HUDEP-2 (cell line): ENCODE measurements around the gene ELP4.
"Not testable (repeated sequence)": the region's sequence is repeated elsewhere in the genome, so short reads cannot be mapped to it uniquely, and the experiment has no call there.

Source experiments
- DNase-seq, 76 experiments: peaks; one replicate each; lab custom pipeline; 2025; ENCODE audit not compliant: unreplicated experiment in 76 of 76; lab: John Stamatoyannopoulos, UW

The ELP4 gene

GRCh38 chr11:31542862-31543261 lies 33.3 kb downstream of the ELP4 start:
- DNase-seq: no peak

- DNase-seq: no peak
These were observed 46.4 kb downstream of the ELP4 start for GRCh38 chr11:31555938-31556337.

- DNase-seq: no peak
These were observed 48.4 kb downstream of the ELP4 start for GRCh38 chr11:31558001-31558400.

- DNase-seq: no peak
These were observed 51.4 kb downstream of the ELP4 start for GRCh38 chr11:31560842-31561476.

GRCh38 chr11:31564517-31564916 lies 55.0 kb downstream of the ELP4 start:
- DNase-seq: not testable (repeated sequence)

- DNase-seq: not testable (repeated sequence)
These were observed 64.6 kb downstream of the ELP4 start for GRCh38 chr11:31574133-31574532.

GRCh38 chr11:31575764-31576163 lies 66.2 kb downstream of the ELP4 start:
- DNase-seq: not testable (repeated sequence)

GRCh38 chr11:31579412-31579811 lies 69.8 kb downstream of the ELP4 start:
- not testable (repeated sequence) for DNase-seq

- no peak for DNase-seq
These were observed 73.1 kb downstream of the ELP4 start for GRCh38 chr11:31582697-31583096.

GRCh38 chr11:31598454-31598853 lies 88.9 kb downstream of the ELP4 start:
- DNase-seq: no peak

GRCh38 chr11:31601635-31602282 lies 92.2 kb downstream of the ELP4 start:
- no peak for DNase-seq

- no peak for DNase-seq
These were observed 97.3 kb downstream of the ELP4 start for GRCh38 chr11:31606893-31607292.

- DNase-seq: no peak
These were observed 98.3 kb downstream of the ELP4 start for GRCh38 chr11:31607914-31608313.

GRCh38 chr11:31608995-31609394 lies 99.4 kb downstream of the ELP4 start:
- no peak for DNase-seq

- DNase-seq: no peak
These were observed 101.0 kb downstream of the ELP4 start for GRCh38 chr11:31610544-31610943.

GRCh38 chr11:31617246-31617645 lies 107.7 kb downstream of the ELP4 start:
- no peak for DNase-seq

- DNase-seq: no peak
These were observed 110.4 kb downstream of the ELP4 start for GRCh38 chr11:31619980-31620379.

GRCh38 chr11:31620434-31620833 lies 110.9 kb downstream of the ELP4 start:
- no peak for DNase-seq

GRCh38 chr11:31625868-31626267 lies 116.3 kb downstream of the ELP4 start:
- DNase-seq: no peak

- DNase-seq: no peak
These were observed 118.5 kb downstream of the ELP4 start for GRCh38 chr11:31628111-31628510.

- no peak for DNase-seq
These were observed 127.4 kb downstream of the ELP4 start for GRCh38 chr11:31636983-31637382.

- no peak for DNase-seq
These were observed 131.0 kb downstream of the ELP4 start for GRCh38 chr11:31640611-31641010.
